SHP77 (cell line): ENCODE measurements around the gene PLAAT2.
A peak's percentile ranks its signal among the peaks of the same experiment; 100 is the strongest.
"Not testable (repeated sequence)": the region's sequence is repeated elsewhere in the genome, so short reads cannot be mapped to it uniquely, and the experiment has no call there.

Experiments
- DNase-seq, 2 experiments: peaks; one replicate each; lab custom pipeline; 2025; lab: John Stamatoyannopoulos, UW

The PLAAT2 gene

GRCh38 chr11:63563201-63564055, at the start of gene PLAAT2:
Gene PLAAT2, minus strand, starts transcription at chr11:63563379. Its CDS starts 55 bp downstream, at chr11:63563324.
- DNase-seq: no peak

GRCh38 chr11:63612181-63612580, 49.0 kb upstream of the PLAAT2 start:
- no peak for DNase-seq

GRCh38 chr11:63611395-63611747, 48.2 kb upstream of the PLAAT2 start:
- no peak for DNase-seq

- DNase-seq: no peak
Observed at GRCh38 chr11:63610604-63611394, 47.6 kb upstream of the PLAAT2 start.

- DNase-seq: no peak
Observed at GRCh38 chr11:63609971-63610580, 46.9 kb upstream of the PLAAT2 start.

GRCh38 chr11:63609536-63609935, 46.4 kb upstream of the PLAAT2 start:
- DNase-seq: no peak

GRCh38 chr11:63608353-63609345, 45.5 kb upstream of the PLAAT2 start:
- DNase-seq: no peak

- no peak for DNase-seq
Observed at GRCh38 chr11:63603180-63603518, 40.0 kb upstream of the PLAAT2 start.

GRCh38 chr11:63602290-63603179, 39.4 kb upstream of the PLAAT2 start:
- not testable (repeated sequence) for DNase-seq

GRCh38 chr11:63599211-63600122, 36.3 kb upstream of the PLAAT2 start:
- DNase-seq: no peak

- DNase-seq: no peak
Observed at GRCh38 chr11:63598556-63598955, 35.4 kb upstream of the PLAAT2 start.

GRCh38 chr11:63595296-63595695, 32.1 kb upstream of the PLAAT2 start:
- DNase-seq: no peak

GRCh38 chr11:63592975-63593395, 29.8 kb upstream of the PLAAT2 start:
- peak in 1 of 2 experiments; percentile 13 for DNase-seq

- no peak for DNase-seq
Observed at GRCh38 chr11:63590024-63590788, 27.0 kb upstream of the PLAAT2 start.

GRCh38 chr11:63589000-63589399, 25.8 kb upstream of the PLAAT2 start:
- no peak for DNase-seq

GRCh38 chr11:63586451-63587166, 23.4 kb upstream of the PLAAT2 start:
- DNase-seq: no peak

- no peak for DNase-seq
Observed at GRCh38 chr11:63583357-63583677, 20.1 kb upstream of the PLAAT2 start.

GRCh38 chr11:63581224-63581623, 18.0 kb upstream of the PLAAT2 start:
- DNase-seq: not testable (repeated sequence)
